ENCODE results near the gene TIMP2.
A peak's percentile ranks its signal among the peaks of the same experiment; 100 is the strongest.
"Not testable (repeated sequence)": the region's sequence is repeated elsewhere in the genome, so short reads cannot be mapped to it uniquely, and the experiment has no call there.

The TIMP2 gene

DNA sequence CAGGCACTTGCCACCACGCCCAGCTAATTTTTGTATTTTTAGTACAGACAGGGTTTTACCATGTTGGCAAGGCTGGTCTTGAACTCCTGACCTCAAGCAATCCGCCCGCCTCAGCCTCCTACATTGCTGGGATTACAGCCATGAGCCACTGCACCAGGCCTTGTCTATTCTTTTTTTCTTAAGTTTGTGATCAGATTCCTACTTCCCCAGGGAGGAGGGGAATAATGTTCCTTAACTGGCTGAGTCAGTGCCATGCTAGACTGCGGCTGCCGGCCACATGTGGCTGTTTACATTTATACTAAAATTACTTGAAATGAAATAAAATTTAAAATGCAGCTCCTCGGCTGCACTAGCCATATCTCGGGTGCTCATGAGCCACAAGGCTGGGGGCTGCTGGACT is 56.8 kb downstream of the TIMP2 start:
- DNase-seq (ENCODE audit: low spot score): no peak

DNA sequence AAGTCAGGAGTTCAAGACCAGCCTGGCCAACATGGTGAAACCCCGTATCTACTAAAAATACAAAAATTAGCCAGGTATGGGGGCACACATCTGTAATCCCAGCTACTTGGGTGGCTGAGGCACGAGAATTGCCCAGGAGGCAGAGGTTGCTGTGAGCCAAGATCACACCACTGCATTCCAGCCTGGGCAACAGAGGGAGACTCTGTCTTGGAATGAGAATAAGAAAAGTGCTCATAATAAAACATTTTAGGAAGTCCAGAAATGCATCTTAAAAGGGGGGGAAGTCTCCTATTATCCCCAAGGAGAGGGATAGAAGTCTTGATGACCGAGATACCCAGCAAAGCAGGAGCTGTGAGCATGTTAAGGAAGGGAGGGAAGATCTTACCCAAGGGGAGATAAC is 58.1 kb downstream of the TIMP2 start:
- not testable (repeated sequence) for DNase-seq (ENCODE audit: low spot score)

DNA sequence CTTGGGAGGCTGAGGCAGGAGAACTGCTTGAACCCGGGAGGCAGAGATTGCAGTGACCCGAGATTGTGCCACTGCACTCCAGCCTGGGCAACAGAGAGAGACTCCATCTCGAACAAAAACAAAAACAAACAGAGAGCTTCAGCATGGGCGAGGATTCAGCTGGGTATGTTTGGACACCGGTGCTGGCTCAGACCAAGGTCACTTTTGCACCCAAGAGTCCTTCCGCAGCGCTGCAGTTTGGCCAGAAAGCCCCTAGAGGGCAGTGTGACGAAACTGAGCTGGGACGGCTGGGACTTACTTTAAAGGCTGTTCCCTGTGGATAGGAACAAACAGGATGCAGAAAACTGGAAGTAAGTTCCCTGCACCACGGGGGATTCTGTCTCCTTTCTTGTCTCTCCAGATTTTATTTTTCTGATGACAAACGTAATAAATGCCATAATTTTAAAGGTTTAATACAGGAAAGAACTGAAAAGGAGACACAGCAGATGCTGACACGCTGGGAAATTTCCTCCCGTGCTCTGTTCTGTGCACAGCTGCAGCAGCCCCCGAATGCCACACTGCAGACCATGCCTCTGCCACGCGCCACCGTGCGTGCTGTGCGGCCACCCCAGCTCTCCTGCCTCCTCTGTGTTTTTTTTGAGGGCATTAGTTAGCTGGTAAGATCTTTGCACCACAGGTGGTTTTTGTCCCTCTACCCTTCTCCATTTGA is 59.4 kb downstream of the TIMP2 start:
- peak; percentile 53 for DNase-seq (ENCODE audit: low spot score)

GRCh38 chr17:78864117-78864516 is 61.1 kb downstream of the TIMP2 start:
- DNase-seq (ENCODE audit: low spot score): no peak

- no peak for DNase-seq (ENCODE audit: low spot score)
These were observed 62.8 kb downstream of the TIMP2 start for GRCh38 chr17:78862073-78863023.

DNA sequence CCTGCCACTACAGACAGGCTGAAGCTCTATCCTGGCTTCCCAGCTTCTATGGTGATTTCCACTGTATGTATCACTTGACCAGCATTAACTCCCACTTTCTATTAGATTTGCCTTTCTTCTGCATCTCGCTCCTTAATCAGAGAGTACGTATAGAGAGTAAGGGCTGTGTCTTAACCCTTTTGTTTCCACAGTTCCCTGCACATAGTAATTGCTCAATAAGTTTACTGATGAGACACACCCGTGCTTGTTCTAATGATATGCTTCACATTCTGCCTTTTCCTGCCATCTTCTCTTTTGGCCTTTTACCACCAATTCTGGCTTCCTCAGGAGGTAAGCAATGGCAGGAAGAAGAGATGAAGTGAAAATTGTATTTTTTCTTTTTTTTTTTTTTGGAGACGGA is 64.0 kb downstream of the TIMP2 start:
- DNase-seq (ENCODE audit: low spot score): no peak

DNA sequence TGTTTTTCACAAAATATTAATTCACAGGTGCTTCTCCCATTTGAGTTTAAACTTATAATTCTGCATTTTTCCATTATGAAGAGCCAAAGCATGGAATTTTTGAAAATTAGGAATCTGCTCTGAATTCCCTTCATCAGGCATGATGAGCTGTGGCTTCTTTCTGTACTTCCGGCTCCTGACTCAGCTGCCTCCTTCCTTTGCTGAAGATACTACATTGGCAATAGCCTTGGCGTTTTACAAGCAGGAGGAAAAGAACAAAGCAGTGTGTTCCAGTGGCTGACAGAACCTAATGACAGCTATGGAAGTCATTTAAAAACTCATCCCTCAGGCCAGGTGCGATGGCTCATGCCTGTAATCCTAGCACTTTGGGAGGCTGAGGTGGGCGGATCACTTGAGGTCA is 66.1 kb downstream of the TIMP2 start:
- DNase-seq (ENCODE audit: low spot score): no peak

DNA sequence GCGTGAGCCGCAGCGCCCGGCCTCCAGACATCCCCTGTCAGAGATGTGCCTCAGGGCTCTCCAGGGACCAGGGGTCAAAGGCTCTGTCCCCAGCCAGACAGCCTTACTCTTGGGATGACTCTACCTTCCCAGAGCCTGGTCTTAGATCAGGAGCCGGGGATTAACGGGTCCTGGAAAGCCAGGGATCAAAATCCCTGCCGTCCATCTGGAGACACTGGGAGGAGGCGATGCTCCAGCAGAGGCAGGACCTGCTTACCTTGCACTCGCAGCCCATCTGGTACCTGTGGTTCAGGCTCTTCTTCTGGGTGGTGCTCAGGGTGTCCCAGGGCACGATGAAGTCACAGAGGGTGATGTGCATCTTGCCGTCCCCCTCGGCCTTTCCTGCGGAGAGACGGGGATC is 67.9 kb downstream of the TIMP2 start:
- no peak for DNase-seq (ENCODE audit: low spot score)

DNA sequence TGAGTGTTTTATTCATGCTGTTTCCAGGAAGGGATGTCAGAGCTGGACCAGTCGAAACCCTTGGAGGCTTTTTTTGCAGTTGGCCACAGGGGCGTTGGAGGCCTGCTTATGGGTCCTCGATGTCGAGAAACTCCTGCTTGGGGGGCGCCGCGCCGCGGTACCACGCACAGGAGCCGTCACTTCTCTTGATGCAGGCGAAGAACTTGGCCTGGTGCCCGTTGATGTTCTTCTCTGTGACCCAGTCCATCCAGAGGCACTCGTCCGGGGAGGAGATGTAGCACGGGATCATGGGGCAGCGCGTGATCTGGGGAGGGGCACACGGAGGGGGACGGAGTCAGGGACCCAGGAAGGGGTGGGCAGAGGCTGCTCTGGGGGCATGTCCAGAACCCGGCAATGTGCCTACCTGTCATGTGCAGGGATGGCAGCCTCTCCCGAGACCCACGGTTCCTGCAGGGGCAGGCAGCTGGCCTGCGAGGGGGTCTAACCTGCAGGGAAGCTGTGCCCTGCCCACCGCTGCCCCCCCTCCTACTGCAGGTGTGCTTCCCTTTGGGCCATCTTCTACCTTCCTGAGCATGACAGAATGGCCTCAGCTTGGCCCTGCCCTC is 69.5 kb downstream of the TIMP2 start:
- DNase-seq (ENCODE audit: low spot score): no peak

GRCh38 chr17:78854508-78854907 is 70.7 kb downstream of the TIMP2 start:
- no peak for DNase-seq (ENCODE audit: low spot score)

DNA sequence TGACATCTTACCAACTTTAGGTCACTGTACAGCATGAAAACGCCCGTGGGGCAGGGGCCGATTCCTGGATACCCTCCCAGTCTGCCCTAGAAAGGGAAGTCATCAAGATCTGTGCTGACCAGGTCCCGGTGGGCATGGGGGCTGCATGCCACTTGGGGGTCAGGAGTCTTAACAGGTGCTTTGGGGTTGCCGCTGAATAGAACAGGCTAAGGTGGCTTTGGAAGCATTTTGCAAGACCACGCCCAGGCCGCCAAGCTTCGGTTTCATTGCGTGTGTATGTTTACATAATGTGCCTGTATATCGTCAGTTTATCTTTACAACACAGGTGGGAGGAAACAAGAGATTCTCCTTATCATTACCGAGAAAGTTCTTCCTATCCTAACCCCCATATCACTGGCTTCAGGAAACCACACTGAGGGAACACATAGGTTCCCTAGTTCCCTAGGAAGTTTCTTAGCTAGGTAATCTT is 71.2 kb downstream of the TIMP2 start:
- no peak for DNase-seq (ENCODE audit: low spot score)

DNA sequence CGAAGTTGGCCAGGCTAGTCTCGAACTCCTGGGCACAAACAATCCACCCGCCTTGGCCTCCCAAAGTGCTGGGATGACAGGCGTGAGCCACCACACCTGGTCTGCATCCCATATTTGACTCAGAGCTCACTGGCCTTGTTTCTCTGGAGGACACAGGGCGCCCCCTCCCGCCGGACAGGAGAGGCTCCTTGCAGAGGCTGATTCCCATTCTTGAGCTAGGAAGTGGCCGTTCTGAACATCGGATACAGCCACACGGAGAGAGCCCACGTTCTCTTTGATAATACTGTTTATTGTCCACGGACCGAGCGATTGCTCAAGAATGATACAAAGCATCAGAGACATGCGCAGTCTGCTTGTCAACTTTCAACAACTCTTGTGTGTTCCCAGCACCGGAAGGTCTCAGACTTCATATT is 72.5 kb downstream of the TIMP2 start:
- no peak for DNase-seq (ENCODE audit: low spot score)

DNA sequence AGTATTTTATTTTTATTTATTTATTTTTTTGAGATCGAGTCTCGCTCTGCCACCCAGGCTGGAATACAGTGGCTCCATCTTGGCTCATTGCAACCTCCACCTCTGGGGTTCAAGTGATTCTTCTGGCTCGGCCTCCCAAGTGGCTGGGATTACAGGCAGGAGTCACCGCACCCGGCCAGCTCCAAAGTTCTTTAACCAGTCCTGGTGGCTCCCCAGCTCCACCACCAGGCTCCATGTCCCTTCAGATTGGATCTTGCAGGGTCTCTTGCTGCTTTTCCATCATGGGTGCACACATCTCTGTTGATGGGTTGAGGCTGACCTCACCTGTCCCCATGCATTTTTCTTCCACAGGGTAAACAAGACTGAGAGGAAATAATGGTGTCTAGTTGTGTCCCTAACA is 76.2 kb downstream of the TIMP2 start:
- DNase-seq (ENCODE audit: low spot score): no peak

- no peak for DNase-seq (ENCODE audit: low spot score)
These were observed 78.1 kb downstream of the TIMP2 start for GRCh38 chr17:78847052-78847451.

GRCh38 chr17:78844301-78845005 is 80.7 kb downstream of the TIMP2 start:
- no peak for DNase-seq (ENCODE audit: low spot score)

DNA sequence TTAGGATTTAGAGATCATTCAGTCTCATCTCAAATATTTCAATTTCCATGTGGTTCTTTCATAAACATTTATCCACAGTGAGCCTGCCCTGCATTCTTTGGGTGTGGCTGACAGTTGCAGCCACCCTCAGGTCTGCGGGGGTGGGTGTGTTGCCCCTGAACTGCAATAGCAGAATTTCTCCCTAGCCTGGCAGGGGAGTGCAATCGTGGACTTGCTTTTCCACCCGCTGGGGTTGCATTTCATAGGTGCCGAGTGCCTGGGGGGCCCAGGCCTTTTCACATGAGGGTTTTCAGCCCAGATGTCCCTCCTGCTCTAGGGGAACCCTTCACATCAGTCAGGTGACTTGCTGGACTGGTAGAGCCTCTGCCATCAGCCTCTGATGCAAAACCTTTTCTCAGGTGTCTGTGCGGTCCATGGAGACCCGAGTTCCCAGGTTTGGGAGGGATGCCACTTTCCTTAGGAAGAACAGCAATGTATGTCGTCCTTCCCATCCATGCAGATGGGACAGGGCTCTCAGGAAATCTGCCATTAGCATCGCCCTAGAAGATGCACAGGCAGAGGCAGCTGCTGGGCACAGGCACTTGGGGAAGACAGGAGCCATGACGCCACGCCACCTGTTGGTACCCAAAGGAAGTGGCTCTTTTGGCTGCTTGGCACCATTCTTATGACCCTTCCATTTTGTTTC is 82.2 kb downstream of the TIMP2 start:
- peak; percentile 62 for DNase-seq (ENCODE audit: low spot score)

DNA sequence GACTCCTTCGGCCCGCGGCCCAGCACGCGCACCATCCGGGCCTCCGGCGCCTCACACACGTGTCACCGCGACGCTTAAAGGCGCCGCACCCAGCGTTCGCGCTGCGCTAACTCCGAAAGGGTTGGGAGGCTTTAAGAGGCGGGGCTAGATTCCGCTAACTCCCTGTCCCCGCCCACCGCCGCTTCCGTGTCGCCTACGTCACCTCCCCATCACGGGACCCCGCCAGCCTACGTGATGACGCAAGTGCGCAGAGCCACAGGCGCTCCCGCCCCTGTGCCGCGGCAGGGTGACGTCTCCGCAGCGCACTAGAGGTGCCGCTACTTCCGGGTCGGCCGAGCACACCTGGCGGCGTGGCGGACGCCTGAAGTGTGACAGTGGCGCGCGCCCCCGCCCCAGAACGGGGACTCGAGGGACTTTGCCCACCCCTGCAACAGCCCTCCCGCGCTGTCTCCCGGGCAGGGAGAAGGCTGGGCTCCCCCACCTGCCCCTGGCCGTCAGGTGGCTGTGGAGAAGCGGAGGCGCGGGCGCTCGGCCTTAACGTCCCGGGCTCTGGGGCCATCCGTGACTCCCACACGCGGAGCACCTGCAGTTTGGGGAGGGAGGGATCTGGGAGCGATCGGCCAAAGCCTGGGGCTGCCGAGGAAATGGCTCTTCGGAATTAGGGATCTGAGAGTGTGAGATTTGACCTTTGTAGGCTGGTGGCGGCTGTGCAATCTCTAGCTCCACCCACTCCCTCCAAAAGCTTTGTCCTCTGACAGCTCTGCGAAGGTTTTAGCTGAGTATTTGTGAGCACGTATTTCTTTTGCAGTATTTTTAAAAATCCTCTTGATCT is 84.2 kb downstream of the TIMP2 start, which contains the start of gene USP36:
TSS of gene USP36 (minus strand) at position 35 of the 832 bp plus-strand sequence. CDS start 4,451 bp downstream, outside the sequence.
- DNase-seq (ENCODE audit: low spot score): peak; percentile 99

DNA sequence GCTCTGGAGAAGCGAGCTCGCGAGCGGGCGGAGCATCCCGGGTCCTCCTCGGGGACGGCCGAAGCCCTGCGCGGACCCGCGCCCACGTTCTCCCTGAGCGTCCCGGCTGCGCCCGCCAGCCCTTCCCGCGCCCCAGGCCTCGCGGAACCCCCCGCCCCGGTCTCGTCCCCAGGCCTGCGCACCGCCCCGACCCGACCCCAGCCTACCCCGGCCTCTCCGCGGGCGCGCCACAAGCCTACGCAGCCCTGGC is 84.7 kb downstream of the TIMP2 start:
- no peak for DNase-seq (ENCODE audit: low spot score)

DNA sequence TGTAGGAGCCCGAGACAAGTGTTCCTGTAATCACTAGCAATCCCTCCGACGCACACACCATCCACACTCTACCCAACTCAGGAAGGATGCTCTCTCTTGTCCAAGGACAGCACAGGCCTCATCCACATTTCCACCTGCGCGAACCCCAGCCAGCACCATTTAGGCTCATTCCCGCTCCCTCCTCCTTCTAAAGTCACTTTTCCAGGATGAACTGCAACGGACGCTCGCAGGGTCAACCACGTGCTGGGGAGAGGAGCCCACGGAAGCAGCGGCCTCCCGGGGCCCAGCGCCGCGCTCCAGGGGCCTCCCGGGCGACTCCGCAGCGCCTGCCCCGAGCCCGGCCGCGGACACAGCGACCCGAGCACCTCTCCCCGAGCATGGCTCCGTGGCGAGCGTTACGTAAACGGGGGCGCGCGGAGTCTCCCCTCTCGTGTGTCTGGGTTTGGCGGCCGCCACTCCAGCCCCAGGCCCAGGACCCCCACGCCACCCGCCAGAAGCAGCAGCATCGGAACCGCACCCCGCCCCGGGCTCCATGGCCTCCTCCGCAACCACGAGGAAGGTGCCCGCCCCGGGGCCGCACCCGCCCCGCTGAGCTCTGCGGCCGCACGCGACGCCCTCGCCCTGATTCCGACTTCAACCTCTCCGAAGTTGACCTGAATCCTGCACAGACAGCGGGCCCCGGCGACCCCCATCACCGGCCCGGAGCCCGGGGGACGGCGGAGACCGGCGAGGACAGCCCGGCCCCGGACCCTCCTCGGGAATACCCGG is 85.2 kb downstream of the TIMP2 start:
- peak; percentile 21 for DNase-seq (ENCODE audit: low spot score)

GRCh38 chr17:78839235-78839761 is 85.9 kb downstream of the TIMP2 start:
- no peak for DNase-seq (ENCODE audit: low spot score)
